A549 (cell line): Measurements from ENCODE around the gene XPO1.
"Not testable (repeated sequence)": the region's sequence is repeated elsewhere in the genome, so short reads cannot be mapped to it uniquely, and the experiment has no call there.

Source experiments
- CHD4 ChIP-seq: fragments of 200-600 bp; sonication (generic); IDR thresholded peaks from 2 replicates; pipeline ENCODE4 v1.6.1; 2016; ENCODE audit warnings: antibody characterized with exemption, mild to moderate bottlenecking, borderline replicate concordance
- CTCF ChIP-seq: fragments of >200 bp; sonication (Bioruptor Twin); formaldehyde crosslinking; IDR thresholded peaks from 3 replicates; pipeline ENCODE4 v1.5.1; 2016
- HDAC2 ChIP-seq: fragments of 200-600 bp; sonication (generic); IDR thresholded peaks from 2 replicates; pipeline ENCODE4 v1.6.1; 2016
- HEYL ChIP-seq: fragments of 250-450 bp; sonication (Bioruptor Pico); IDR thresholded peaks from 2 replicates; pipeline ENCODE4 v1.8.0; 2021; ENCODE audit warnings: mild to moderate bottlenecking, moderate library complexity
- JUNB ChIP-seq: fragments of >200 bp; sonication (Bioruptor Twin); formaldehyde crosslinking; IDR thresholded peaks from 2 replicates; pipeline ENCODE4 v1.6.1; 2016
- MAZ ChIP-seq: fragments of 150-350 bp; IDR thresholded peaks from 2 replicates; pipeline ENCODE4 v1.6.1; 2014; ENCODE audit warnings: antibody characterized with exemption, low read depth, low read length, borderline replicate concordance
- MYC ChIP-seq: IDR thresholded peaks from 2 replicates; pipeline ENCODE4 v1.6.1; 2012; ENCODE audit warnings: mild to moderate bottlenecking, inconsistent platforms, low read length, improper control_type of control experiment, borderline replicate concordance
- NFE2L2 ChIP-seq: fragments of 150-350 bp; conservative IDR thresholded peaks from 2 replicates; pipeline ENCODE4 v1.6.1; 2014; ENCODE audit warnings: low read length
- POLR2A ChIP-seq: IDR thresholded peaks from 2 replicates; pipeline ENCODE4 v1.6.1; 2012; ENCODE audit warnings: mild to moderate bottlenecking, low read length
- RAD21 ChIP-seq, 2 experiments: fragments of >200 bp in 1 of 2; sonication (Bioruptor Twin) in 1 of 2; formaldehyde crosslinking in 1 of 2; IDR thresholded peaks in 1 of 2; conservative IDR thresholded peaks in 1 of 2; 2 replicates in 1 of 2; 3 replicates in 1 of 2; pipeline ENCODE4 v1.6.1; 2012 to 2018; ENCODE audit warnings: inconsistent platforms in 1 of 2
- TF ChIP-seq, protein P1 (sequence below): IDR thresholded peaks from 2 replicates; pipeline ENCODE4 v1.6.1; 2012

GRCh38 chr2:61476929-61477589, 61.1 kb downstream of the XPO1 start:
- not testable (repeated sequence) for TF ChIP-seq CHD4; JUNB; CTCF; HDAC2; NFE2L2; MAZ; RAD21 (conservative IDR thresholded peaks at IDR 0.05 in 1 of 2, IDR thresholded peaks at IDR 0.05 in 1 of 2); POLR2A; HEYL; MYC
- TF ChIP-seq, protein P1, sequence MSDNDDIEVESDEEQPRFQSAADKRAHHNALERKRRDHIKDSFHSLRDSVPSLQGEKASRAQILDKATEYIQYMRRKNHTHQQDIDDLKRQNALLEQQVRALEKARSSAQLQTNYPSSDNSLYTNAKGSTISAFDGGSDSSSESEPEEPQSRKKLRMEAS, result not testable (repeated sequence)
